ENCODE results near the gene CAPN2. TPM values are rescaled to one million over a fixed set of nuclear protein-coding genes. Genes with fewer than 3 reads are reported as not detected.

Gene CAPN2
- total RNA-seq, 1 donor from 2014 or later = 62.6 TPM

- no peaks in the 10 kb centered on the region for H3K36me3 Mint-ChIP-seq (ENCODE audit: low read depth)
- intact Hi-C loops (cut with micrococcal nuclease) = no loop called here
- ChIA-PET POLR2A (no interaction called here), CTCF (interaction anchor here (1.9 kb wide), 1 partner anchor 46 kb away, joined by 9 read pairs; no protein-coding TSS in a partner anchor)
- H3K27me3 Mint-ChIP-seq = peaks cover 13% of the 10 kb centered on the region
- H3K9me3 Mint-ChIP-seq = no peaks in the 10 kb centered on the region
- DNase-seq (no peak), ATAC-seq (ENCODE audit: low read depth) (no peak)
- TF ChIP-seq CTCF (IDR thresholded peaks at IDR 0.05) = no peak
- H3K27ac Mint-ChIP-seq = no peak overlapping the region
- peaks cover 2% of the 10 kb centered on the region for H3K4me1 Mint-ChIP-seq
- no peak overlapping the region for H3K4me3 Mint-ChIP-seq
Observed at GRCh38 chr1:223703668-223704013, 8.7 kb upstream of the CAPN2 start.

GRCh38 chr1:223704921-223705878 lies 7.1 kb upstream of the CAPN2 start:
- TF ChIP-seq CTCF (IDR thresholded peaks at IDR 0.05) = no peak
- Mint-ChIP-seq H3K36me3 (ENCODE audit: low read depth) (no peaks in the 10 kb centered on the region), H3K27ac (no peak overlapping the region), H3K27me3 (peaks cover 13% of the 10 kb centered on the region), H3K4me3 (no peak overlapping the region), H3K4me1 (peaks cover 2% of the 10 kb centered on the region), H3K9me3 (no peaks in the 10 kb centered on the region)
- intact Hi-C loops (cut with micrococcal nuclease) = no loop called here
- no peak for DNase-seq
- ChIA-PET POLR2A (no interaction called here), CTCF (interaction anchor here (0.6 to 3.2 kb wide), 4 partner anchors 9 to 44 kb away, joined by 3 to 12 read pairs (median 4); no protein-coding TSS in a partner anchor)
- ATAC-seq (ENCODE audit: low read depth) = no peak

- CTCF ChIA-PET = interaction anchor here (0.6 to 3.2 kb wide), 4 partner anchors 10 to 43 kb away, joined by 3 to 12 read pairs (median 4); no protein-coding TSS in a partner anchor
- peaks cover 12% of the 10 kb centered on the region for H3K27me3 Mint-ChIP-seq
- no peaks in the 10 kb centered on the region for H3K36me3 Mint-ChIP-seq (ENCODE audit: low read depth)
- H3K27ac Mint-ChIP-seq = no peak overlapping the region
- POLR2A ChIA-PET = no interaction called here
- TF ChIP-seq CTCF (IDR thresholded peaks at IDR 0.05) = no peak
- H3K4me3 Mint-ChIP-seq = no peak overlapping the region
- intact Hi-C loops (cut with micrococcal nuclease) = no loop called here
- H3K4me1 Mint-ChIP-seq = peaks cover 4% of the 10 kb centered on the region
- H3K9me3 Mint-ChIP-seq = no peaks in the 10 kb centered on the region
- no peak for ATAC-seq (ENCODE audit: low read depth)
- no peak for DNase-seq
Observed at GRCh38 chr1:223706077-223706973, 6.0 kb upstream of the CAPN2 start.

- H3K27me3 Mint-ChIP-seq = peaks cover 8% of the 10 kb centered on the region
- ChIA-PET CTCF (interaction anchor here (3.2 kb wide), 1 partner anchor 42 kb away, joined by 12 read pairs; no protein-coding TSS in a partner anchor), POLR2A (no interaction called here)
- ATAC-seq (ENCODE audit: low read depth) (no peak), DNase-seq (no peak)
- H3K4me3 Mint-ChIP-seq = no peak overlapping the region
- no peaks in the 10 kb centered on the region for H3K9me3 Mint-ChIP-seq
- no peak overlapping the region for H3K27ac Mint-ChIP-seq
- intact Hi-C loops (cut with micrococcal nuclease) = no loop called here
- TF ChIP-seq CTCF (IDR thresholded peaks at IDR 0.05) = no peak
- no peaks in the 10 kb centered on the region for H3K36me3 Mint-ChIP-seq (ENCODE audit: low read depth)
- peaks cover 7% of the 10 kb centered on the region for H3K4me1 Mint-ChIP-seq
Observed at GRCh38 chr1:223707256-223708000, 4.9 kb upstream of the CAPN2 start.
